ENCODE data around the gene GAREM1.
"Not testable (repeated sequence)": the region's sequence is repeated elsewhere in the genome, so short reads cannot be mapped to it uniquely, and the experiment has no call there.

Gene GAREM1

DNA sequence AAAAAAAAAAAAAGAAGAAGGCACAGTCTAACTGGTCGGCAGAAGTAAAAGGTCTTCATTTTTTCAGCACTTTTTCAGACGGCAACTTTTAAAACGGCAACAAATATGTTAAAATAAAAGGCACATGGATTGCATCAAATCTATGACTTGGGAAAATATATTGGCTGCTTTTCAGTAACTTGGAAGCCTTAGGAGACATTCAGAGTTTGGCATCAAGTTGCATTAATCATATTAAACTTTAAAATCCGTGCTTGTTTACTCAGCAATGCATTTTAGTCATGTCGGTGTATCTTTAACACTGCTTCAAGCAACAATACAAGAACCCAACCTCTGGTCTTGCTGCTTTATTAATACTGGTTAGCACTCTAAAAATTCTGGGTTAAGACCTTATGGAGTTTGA lies 169.8 kb downstream of the GAREM1 start:
- Histone ChIP-seq H3K27ac (ENCODE audit: low read depth in 2 of 2, low read length in 2 of 2) (no peak overlapping the region), H3K4me3 (ENCODE audit: low read length in 2 of 2) (no peak overlapping the region)

DNA sequence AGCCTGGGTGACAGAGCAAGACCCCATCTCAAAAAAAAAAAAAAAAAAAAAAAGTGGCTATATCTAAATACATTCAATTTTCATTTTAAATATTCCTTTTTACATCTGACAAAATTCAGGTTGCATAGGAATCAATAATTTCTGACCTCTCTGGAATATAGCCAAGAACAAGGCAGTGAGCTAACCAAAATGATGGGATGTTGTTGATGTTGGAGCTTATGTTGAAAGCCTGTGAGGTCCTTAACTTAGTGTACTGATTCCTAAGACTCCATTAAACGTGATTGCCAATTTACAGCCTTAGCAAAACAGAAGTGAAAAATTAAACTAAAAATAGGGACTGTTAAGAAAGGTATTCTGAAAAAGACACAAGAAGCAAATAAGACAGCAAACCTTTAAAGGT lies 171.2 kb downstream of the GAREM1 start:
- no peak overlapping the region for H3K27ac ChIP-seq (ENCODE audit: low read depth in 2 of 2, low read length in 2 of 2)
- H3K36me3 ChIP-seq (ENCODE audit: control insufficient read depth in 2 of 2, insufficient read depth in 2 of 2, low read length in 2 of 2) = no peaks in the 10 kb centered on the region
- no peaks in the 10 kb centered on the region for H3K27me3 ChIP-seq (ENCODE audit: control insufficient read depth in 2 of 2, insufficient read depth in 2 of 2, low read length in 2 of 2)
- H3K4me3 ChIP-seq (ENCODE audit: low read length in 2 of 2) = no peak overlapping the region
- H3K9ac ChIP-seq (ENCODE audit: low read depth in 1 of 2, low read length in 2 of 2) = no peak overlapping the region
- no peaks in the 10 kb centered on the region for H3K4me1 ChIP-seq (ENCODE audit: control insufficient read depth in 2 of 2, insufficient read depth in 2 of 2, low read length in 2 of 2)
- H3K9me3 ChIP-seq (ENCODE audit: control insufficient read depth in 2 of 2, low read length in 2 of 2) = no peaks in the 10 kb centered on the region

More for the DNA sequence above, 169.8 kb downstream of the GAREM1 start:
- no peaks in the 10 kb centered on the region for H3K36me3 ChIP-seq (ENCODE audit: control insufficient read depth in 2 of 2, insufficient read depth in 2 of 2, low read length in 2 of 2)
- H3K27me3 ChIP-seq (ENCODE audit: control insufficient read depth in 2 of 2, insufficient read depth in 2 of 2, low read length in 2 of 2) = no peaks in the 10 kb centered on the region
- no peaks in the 10 kb centered on the region for H3K4me1 ChIP-seq (ENCODE audit: control insufficient read depth in 2 of 2, insufficient read depth in 2 of 2, low read length in 2 of 2)
- no peaks in the 10 kb centered on the region for H3K9me3 ChIP-seq (ENCODE audit: control insufficient read depth in 2 of 2, low read length in 2 of 2)
- no peak overlapping the region for H3K9ac ChIP-seq (ENCODE audit: low read depth in 1 of 2, low read length in 2 of 2)

DNA sequence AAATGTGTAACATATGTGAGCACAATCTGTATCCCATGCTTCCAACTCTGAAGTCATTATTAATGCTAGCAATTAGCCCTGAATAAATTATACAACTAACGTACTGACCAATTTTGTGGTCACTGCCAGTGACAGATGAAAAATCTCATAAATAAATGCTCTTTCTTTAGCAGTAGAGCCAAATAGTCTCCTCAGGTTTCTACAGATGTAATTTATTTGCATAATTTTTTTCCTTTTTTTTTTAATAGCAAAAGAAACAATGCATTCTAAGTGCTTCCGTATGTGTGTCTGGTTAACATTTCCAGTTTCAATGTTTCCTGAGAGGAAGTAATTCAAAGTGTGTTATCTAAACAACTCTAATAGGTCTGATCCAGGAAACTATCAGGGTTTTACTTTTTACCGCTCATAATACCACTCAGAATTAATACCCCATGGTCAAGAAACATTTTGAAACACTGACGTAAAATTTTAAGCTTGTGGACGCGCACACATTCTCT lies 172.5 kb downstream of the GAREM1 start:
- no peak overlapping the region for H3K9ac ChIP-seq (ENCODE audit: low read depth in 1 of 2, low read length in 2 of 2)
- no peaks in the 10 kb centered on the region for H3K9me3 ChIP-seq (ENCODE audit: control insufficient read depth in 2 of 2, low read length in 2 of 2)
- no peak overlapping the region for H3K4me3 ChIP-seq (ENCODE audit: low read length in 2 of 2)
- no peaks in the 10 kb centered on the region for H3K27me3 ChIP-seq (ENCODE audit: control insufficient read depth in 2 of 2, insufficient read depth in 2 of 2, low read length in 2 of 2)
- H3K4me1 ChIP-seq (ENCODE audit: control insufficient read depth in 2 of 2, insufficient read depth in 2 of 2, low read length in 2 of 2) = no peaks in the 10 kb centered on the region
- H3K36me3 ChIP-seq (ENCODE audit: control insufficient read depth in 2 of 2, insufficient read depth in 2 of 2, low read length in 2 of 2) = no peaks in the 10 kb centered on the region
- H3K27ac ChIP-seq (ENCODE audit: low read depth in 2 of 2, low read length in 2 of 2) = no peak overlapping the region

DNA sequence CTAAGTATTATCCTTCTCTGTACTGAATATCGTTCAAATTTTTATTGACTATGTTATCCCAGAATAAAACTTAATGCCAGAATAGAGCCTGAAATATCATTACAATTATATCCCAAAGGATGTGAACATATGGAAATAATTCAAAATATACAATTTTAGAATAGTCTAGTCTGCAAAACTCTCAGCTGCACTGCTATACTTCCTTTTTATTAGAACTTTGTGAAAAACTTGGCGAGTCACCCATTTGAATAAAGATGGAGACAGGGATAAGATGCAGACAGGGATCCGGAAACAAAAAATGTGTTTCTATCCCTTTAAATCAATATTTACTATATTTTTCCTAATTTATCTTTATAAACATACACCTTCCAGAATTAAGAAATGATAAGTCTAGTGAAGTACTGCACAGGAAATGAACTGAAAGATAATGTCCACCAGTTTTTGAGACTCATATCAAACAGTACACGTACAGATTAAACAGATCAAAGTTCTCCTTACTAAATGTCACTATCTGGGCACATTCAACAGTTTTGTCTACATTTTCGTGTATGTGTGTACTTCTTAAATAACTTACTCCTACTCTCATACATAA lies 173.0 kb downstream of the GAREM1 start:
- Histone ChIP-seq H3K36me3 (ENCODE audit: control insufficient read depth in 2 of 2, insufficient read depth in 2 of 2, low read length in 2 of 2) (no peaks in the 10 kb centered on the region), H3K4me1 (ENCODE audit: control insufficient read depth in 2 of 2, insufficient read depth in 2 of 2, low read length in 2 of 2) (no peaks in the 10 kb centered on the region), H3K9me3 (ENCODE audit: control insufficient read depth in 2 of 2, low read length in 2 of 2) (no peaks in the 10 kb centered on the region), H3K9ac (ENCODE audit: low read depth in 1 of 2, low read length in 2 of 2) (no peak overlapping the region), H3K27me3 (ENCODE audit: control insufficient read depth in 2 of 2, insufficient read depth in 2 of 2, low read length in 2 of 2) (no peaks in the 10 kb centered on the region), H3K27ac (ENCODE audit: low read depth in 2 of 2, low read length in 2 of 2) (no peak overlapping the region), H3K4me3 (ENCODE audit: low read length in 2 of 2) (no peak overlapping the region)

DNA sequence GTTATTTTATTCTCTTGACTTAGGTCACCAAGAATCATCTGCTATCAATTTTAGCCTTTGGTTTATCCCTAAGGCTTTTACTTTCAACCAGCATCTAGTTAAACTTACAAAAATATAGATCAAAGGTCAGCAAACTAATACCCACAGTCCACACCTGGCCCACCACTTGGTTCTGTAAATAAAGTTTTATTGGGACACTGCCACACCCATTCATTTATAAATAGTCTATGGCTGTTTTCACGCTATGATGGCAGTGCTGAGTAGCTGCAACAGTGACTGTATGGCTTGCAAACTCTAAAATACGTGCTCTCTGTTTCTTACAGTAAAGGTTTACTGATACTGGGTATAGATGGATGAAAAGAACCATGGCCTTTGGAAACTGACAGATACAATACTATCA lies 173.8 kb downstream of the GAREM1 start:
- H3K27ac ChIP-seq (ENCODE audit: low read depth in 2 of 2, low read length in 2 of 2) = no peak overlapping the region

DNA sequence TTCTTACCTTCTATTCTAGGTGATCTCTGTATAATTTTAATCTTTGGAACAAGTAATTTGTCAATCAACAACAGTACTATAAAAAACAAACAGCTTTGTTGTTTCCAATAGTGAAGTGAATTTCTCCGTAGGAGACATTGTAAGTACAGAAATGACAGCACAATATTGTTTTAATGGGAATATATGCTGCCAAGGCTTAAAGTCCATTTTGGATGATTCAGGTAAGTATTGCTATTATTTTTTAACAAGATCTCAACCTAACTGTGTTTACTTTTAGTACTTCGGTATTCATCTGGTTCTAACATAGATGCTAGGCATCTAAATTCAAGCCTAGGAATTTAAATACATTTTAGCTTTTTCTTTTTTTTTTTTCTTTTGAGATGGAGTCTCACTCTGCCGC lies 175.1 kb downstream of the GAREM1 start:
- no peaks in the 10 kb centered on the region for H3K27me3 ChIP-seq (ENCODE audit: control insufficient read depth in 2 of 2, insufficient read depth in 2 of 2, low read length in 2 of 2)
- no peaks in the 10 kb centered on the region for H3K4me1 ChIP-seq (ENCODE audit: control insufficient read depth in 2 of 2, insufficient read depth in 2 of 2, low read length in 2 of 2)
- H3K9ac ChIP-seq (ENCODE audit: low read depth in 1 of 2, low read length in 2 of 2) = no peak overlapping the region
- H3K9me3 ChIP-seq (ENCODE audit: control insufficient read depth in 2 of 2, low read length in 2 of 2) = no peaks in the 10 kb centered on the region
- H3K36me3 ChIP-seq (ENCODE audit: control insufficient read depth in 2 of 2, insufficient read depth in 2 of 2, low read length in 2 of 2) = no peaks in the 10 kb centered on the region
- no peak overlapping the region for H3K27ac ChIP-seq (ENCODE audit: low read depth in 2 of 2, low read length in 2 of 2)
- no peak overlapping the region for H3K4me3 ChIP-seq (ENCODE audit: low read length in 2 of 2)

More for the DNA sequence above, 173.8 kb downstream of the GAREM1 start:
- Histone ChIP-seq H3K4me1 (ENCODE audit: control insufficient read depth in 2 of 2, insufficient read depth in 2 of 2, low read length in 2 of 2) (no peaks in the 10 kb centered on the region), H3K9me3 (ENCODE audit: control insufficient read depth in 2 of 2, low read length in 2 of 2) (no peaks in the 10 kb centered on the region), H3K27me3 (ENCODE audit: control insufficient read depth in 2 of 2, insufficient read depth in 2 of 2, low read length in 2 of 2) (no peaks in the 10 kb centered on the region), H3K36me3 (ENCODE audit: control insufficient read depth in 2 of 2, insufficient read depth in 2 of 2, low read length in 2 of 2) (no peaks in the 10 kb centered on the region), H3K9ac (ENCODE audit: low read depth in 1 of 2, low read length in 2 of 2) (no peak overlapping the region), H3K4me3 (ENCODE audit: low read length in 2 of 2) (no peak overlapping the region)

DNA sequence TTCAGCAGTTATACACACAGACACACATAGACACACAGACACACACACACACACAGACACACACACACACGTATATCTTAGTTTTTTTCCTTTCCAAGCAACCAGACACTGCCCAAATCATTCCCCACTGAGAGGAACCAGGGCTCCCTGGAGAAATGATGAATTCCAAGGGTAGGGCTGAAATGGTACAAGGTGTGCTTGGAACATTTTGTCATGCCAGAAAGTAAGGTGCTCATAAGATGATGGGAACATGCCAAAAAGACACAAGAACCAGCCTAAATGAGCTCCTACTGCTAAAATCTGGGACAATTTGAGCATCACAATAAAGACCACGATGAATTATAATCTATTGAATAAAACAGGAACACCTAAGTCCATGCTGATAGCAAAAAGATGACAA lies 177.6 kb downstream of the GAREM1 start:
- Histone ChIP-seq H3K27ac (ENCODE audit: low read depth in 2 of 2, low read length in 2 of 2) (no peak overlapping the region), H3K27me3 (ENCODE audit: control insufficient read depth in 2 of 2, insufficient read depth in 2 of 2, low read length in 2 of 2) (no peaks in the 10 kb centered on the region), H3K4me1 (ENCODE audit: control insufficient read depth in 2 of 2, insufficient read depth in 2 of 2, low read length in 2 of 2) (no peaks in the 10 kb centered on the region), H3K4me3 (ENCODE audit: low read length in 2 of 2) (no peak overlapping the region), H3K9me3 (ENCODE audit: control insufficient read depth in 2 of 2, low read length in 2 of 2) (no peaks in the 10 kb centered on the region), H3K36me3 (ENCODE audit: control insufficient read depth in 2 of 2, insufficient read depth in 2 of 2, low read length in 2 of 2) (no peaks in the 10 kb centered on the region), H3K9ac (ENCODE audit: low read depth in 1 of 2, low read length in 2 of 2) (no peak overlapping the region)

DNA sequence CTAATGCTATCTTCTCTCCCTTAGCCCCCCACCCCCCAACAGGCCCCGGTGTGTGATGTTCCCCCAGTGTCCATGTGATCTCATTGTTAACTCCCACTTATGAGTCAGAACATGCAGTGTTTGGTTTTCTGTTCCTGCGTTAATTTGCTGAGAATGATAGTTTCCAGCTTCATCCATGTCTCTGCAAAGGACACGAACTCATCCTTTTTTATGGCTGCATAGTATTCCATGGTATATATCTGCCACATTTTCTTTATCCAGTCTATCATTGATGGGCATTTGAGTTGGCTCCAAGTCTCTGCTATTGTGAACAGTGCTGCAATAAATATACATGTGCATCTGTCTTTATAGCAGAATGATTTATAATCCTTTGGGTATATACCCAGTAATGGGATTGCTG lies 179.1 kb downstream of the GAREM1 start:
- peaks cover 5 to 11% of the 10 kb centered on the region in 2 donors for H3K36me3 ChIP-seq (ENCODE audit: control insufficient read depth in 2 of 2, insufficient read depth in 2 of 2, low read length in 2 of 2)
- not testable (repeated sequence) for H3K9me3 ChIP-seq (ENCODE audit: control insufficient read depth in 2 of 2, low read length in 2 of 2); H3K4me3 ChIP-seq (ENCODE audit: low read length in 2 of 2); H3K27me3 ChIP-seq (ENCODE audit: control insufficient read depth in 2 of 2, insufficient read depth in 2 of 2, low read length in 2 of 2); H3K27ac ChIP-seq (ENCODE audit: low read depth in 2 of 2, low read length in 2 of 2); H3K9ac ChIP-seq (ENCODE audit: low read depth in 1 of 2, low read length in 2 of 2); H3K4me1 ChIP-seq (ENCODE audit: control insufficient read depth in 2 of 2, insufficient read depth in 2 of 2, low read length in 2 of 2)

DNA sequence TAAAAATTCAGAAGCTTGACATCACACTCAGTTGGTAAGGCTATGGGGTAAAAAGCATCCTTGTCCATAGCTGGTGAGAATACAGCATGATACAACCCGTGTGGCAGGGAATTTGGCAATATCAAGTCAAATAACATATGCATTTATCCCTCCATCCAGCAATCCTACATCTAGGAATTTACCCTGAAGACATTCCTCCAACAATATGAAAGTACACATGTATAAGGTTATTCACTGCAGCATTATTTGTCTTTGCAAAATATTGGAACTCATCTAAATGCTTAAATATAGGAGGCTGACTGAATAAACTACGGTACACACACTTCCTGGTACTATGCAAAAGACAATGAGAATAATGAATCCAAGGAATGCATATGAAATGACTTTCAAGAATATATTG lies 179.9 kb downstream of the GAREM1 start:
- no peak overlapping the region for H3K9ac ChIP-seq (ENCODE audit: low read depth in 1 of 2, low read length in 2 of 2)
- H3K9me3 ChIP-seq (ENCODE audit: control insufficient read depth in 2 of 2, low read length in 2 of 2) = no peaks in the 10 kb centered on the region
- peaks cover 5 to 11% of the 10 kb centered on the region in 2 donors for H3K36me3 ChIP-seq (ENCODE audit: control insufficient read depth in 2 of 2, insufficient read depth in 2 of 2, low read length in 2 of 2)
- H3K4me3 ChIP-seq (ENCODE audit: low read length in 2 of 2) = no peak overlapping the region
- no peaks in the 10 kb centered on the region for H3K4me1 ChIP-seq (ENCODE audit: control insufficient read depth in 2 of 2, insufficient read depth in 2 of 2, low read length in 2 of 2)
- H3K27me3 ChIP-seq (ENCODE audit: control insufficient read depth in 2 of 2, insufficient read depth in 2 of 2, low read length in 2 of 2) = no peaks in the 10 kb centered on the region
- H3K27ac ChIP-seq (ENCODE audit: low read depth in 2 of 2, low read length in 2 of 2) = no peak overlapping the region

DNA sequence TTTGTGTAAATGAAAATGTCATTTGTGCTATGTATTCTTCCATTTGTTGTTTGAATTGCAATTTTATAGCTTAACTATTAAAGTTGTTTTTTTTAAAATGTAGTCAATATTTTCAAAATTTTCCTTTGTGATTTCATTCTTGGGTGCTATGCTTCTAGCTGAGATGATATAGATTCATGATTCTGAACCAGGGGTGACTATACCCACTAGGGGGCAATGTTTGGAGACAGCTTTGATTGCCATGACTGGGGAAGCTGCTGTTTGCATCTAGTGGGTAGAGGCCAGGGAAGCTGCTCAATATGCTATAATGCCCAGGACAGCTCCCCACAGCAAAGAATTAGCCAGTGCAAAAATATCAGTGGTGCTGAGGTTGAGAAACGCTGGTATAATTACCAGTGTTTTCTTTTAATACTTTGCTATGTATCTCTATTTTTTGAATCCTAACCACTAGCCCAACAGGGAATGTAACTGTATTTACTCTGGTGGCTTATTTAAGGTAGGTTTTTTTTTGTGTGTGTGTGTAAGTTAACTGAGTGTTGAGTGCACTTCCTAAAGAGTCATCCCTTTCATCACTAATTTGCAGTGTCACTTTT lies 181.1 kb downstream of the GAREM1 start:
- no peaks in the 10 kb centered on the region for H3K27me3 ChIP-seq (ENCODE audit: control insufficient read depth in 2 of 2, insufficient read depth in 2 of 2, low read length in 2 of 2)
- no peak overlapping the region for H3K4me3 ChIP-seq (ENCODE audit: low read length in 2 of 2)

More for the DNA sequence above, 181.1 kb downstream of the GAREM1 start:
- Histone ChIP-seq H3K36me3 (ENCODE audit: control insufficient read depth in 2 of 2, insufficient read depth in 2 of 2, low read length in 2 of 2) (peaks cover 5 to 11% of the 10 kb centered on the region in 2 donors), H3K27ac (ENCODE audit: low read depth in 2 of 2, low read length in 2 of 2) (no peak overlapping the region), H3K9me3 (ENCODE audit: control insufficient read depth in 2 of 2, low read length in 2 of 2) (no peaks in the 10 kb centered on the region), H3K4me1 (ENCODE audit: control insufficient read depth in 2 of 2, insufficient read depth in 2 of 2, low read length in 2 of 2) (no peaks in the 10 kb centered on the region), H3K9ac (ENCODE audit: low read depth in 1 of 2, low read length in 2 of 2) (no peak overlapping the region)

Data from mucosa of rectum (tissue), 2 donors.